C4-2B (cell line): ENCODE results near the gene NDOR1.

ENCODE experiments used
- H3K27ac ChIP-seq: fragments of 450-650 bp; 2 replicates; pipeline ENCODE4 v1.5.1; 2017
- ZFX ChIP-seq: fragments of 450-650 bp; IDR thresholded peaks from 2 replicates; pipeline ENCODE4 v1.6.1; 2017
- TF ChIP-seq, protein P1 (sequence below): fragments of 450-650 bp; conservative IDR thresholded peaks from 2 replicates; pipeline ENCODE4 v1.5.1; 2017; ENCODE audit warnings: mild to moderate bottlenecking

NDOR1 gene

DNA sequence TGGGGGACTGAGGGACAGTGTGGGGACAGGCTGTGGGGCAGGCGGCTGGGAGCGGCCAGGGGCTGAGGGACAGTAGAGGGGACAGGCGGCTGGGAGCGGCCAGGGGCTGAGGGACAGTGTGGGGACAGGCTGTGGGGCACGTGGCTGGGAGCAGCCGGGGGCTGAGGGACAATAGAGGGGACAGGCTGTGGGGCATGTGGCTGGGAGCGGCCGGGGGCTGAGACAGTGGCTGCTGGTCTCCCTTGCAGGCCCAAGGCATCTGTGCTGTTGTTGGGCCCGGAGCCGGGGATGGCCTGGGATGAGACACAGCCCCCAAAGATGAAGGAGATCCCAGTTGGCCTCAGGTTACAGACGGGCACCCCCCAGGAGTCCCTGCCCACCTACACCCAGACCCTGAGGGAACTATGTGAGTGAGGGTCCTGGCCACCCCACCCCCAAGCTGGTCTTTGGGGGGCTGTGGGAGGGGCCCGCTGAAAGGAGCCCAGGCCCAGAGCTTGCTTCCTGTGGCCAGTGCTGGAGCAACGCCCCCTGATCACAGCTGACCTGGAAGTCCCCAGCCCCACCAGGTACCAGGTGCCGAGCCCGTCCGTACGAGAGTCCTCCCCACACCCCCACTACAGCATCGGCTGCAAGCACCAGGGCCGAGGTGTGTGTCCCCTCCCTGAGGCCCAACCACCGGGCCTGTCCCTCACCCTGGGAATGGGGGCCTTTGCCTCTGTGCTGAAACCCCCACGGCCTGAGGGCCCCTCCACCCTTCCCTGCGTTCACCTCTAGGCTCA, 46.2 kb downstream of the NDOR1 start:
- no peak overlapping the region for H3K27ac ChIP-seq
- TF ChIP-seq ZFX, result no peak
- TF ChIP-seq, protein P1, sequence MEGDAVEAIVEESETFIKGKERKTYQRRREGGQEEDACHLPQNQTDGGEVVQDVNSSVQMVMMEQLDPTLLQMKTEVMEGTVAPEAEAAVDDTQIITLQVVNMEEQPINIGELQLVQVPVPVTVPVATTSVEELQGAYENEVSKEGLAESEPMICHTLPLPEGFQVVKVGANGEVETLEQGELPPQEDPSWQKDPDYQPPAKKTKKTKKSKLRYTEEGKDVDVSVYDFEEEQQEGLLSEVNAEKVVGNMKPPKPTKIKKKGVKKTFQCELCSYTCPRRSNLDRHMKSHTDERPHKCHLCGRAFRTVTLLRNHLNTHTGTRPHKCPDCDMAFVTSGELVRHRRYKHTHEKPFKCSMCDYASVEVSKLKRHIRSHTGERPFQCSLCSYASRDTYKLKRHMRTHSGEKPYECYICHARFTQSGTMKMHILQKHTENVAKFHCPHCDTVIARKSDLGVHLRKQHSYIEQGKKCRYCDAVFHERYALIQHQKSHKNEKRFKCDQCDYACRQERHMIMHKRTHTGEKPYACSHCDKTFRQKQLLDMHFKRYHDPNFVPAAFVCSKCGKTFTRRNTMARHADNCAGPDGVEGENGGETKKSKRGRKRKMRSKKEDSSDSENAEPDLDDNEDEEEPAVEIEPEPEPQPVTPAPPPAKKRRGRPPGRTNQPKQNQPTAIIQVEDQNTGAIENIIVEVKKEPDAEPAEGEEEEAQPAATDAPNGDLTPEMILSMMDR, result no peak

DNA sequence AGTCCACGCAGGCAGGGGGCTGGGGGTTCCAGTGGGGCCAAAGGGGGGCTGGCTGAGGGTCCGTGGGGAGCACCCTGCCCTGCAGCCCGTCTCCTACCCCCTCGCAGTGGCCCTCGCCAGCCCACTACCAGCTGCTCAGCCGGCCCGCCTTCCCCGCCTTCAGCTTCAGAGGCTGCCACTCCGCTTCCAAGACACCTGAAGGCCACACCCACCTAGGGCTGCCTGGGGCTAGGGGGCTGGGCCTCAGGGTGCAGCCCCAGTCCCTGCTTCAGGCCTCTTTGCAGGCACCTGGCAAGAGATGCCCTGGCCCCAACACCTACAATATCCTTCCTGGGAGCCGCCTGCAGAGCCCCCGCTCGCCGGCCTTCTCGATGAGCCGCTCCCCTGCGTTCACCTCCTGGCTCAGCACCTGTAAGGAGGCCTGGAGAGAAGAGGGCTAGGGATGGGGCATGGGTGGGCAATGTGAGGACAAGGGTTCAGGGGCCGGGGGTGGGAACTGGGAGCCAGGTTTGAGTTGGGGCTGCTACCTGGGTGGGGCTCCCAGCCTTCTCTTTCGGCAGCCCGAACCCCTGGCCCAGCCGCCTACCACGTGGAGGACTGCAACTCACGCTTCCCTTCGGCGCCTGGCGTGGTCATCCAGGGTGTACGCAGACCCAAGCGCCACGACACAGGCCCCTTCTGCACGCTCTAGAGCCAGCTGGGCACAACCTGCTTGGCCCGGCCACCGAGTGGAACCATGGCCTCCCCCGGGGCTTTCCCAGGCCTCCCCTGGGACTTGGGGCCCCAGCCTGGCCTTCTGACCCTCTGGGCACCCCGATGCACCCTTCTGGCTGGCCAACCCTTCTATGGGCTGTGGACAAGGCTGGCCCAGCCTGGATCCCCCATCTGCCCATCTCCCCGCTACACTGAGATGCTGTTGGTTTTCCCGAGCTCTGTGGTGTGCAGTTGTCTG, 47.3 kb downstream of the NDOR1 start:
- TF ChIP-seq ZFX, result no peak
- TF ChIP-seq, protein P1, result no peak
- no peak overlapping the region for H3K27ac ChIP-seq

DNA sequence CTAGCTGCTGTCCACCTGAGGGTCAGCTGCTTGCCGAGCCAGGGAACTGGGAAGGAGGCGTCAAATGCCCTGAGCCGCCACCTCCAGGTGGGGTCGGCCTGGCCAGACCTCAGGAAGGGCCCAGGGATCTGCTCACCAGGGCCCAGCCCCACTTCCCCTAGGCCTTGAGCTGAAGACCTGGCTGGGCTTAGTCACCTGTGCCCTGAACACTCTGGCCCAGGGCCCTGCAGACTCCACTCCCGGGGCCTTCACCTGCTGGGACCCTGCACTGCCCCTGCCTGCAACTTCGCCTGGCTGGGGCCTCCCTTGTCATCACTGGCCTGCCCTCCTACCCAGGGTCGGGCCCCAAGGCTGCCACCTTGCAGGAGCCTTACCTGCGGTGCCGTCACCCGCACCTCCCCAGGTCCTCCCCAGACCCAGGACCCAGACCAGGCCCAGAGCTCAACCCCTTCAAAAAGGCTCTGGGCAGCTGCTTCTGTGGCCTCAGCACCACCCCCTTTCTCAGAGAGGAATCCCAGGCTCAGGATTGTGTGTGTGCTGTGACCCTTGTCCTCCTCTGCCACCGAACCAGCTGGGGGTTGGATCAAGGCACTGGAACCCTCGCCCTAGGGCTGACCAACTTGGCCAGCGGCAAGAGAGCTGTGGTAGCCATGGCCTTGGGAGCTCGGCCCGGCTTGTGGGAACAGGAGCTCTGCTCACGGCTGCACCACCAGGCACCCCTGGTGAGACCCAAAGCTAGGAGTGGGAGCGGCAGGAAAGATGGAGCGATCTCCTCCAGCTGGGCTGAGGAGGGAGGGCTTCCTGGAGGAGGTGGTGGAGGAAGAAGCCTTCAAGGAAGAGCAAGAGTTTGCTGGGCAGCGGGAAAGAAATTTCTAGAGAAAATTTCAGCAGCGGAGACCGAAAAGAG, 48.5 kb downstream of the NDOR1 start:
- no peak for TF ChIP-seq ZFX
- TF ChIP-seq, protein P1, result no peak

GRCh38 chr9:137254624-137255447, 49.3 kb downstream of the NDOR1 start, which contains the start of gene NELFB:
Gene NELFB, plus strand, starts transcription at chr9:137255327.
- TF ChIP-seq, protein P1, result no peak
- no peak for TF ChIP-seq ZFX
- H3K27ac ChIP-seq, result peak within 1 kb of the TSS; percentile 90

More for the DNA sequence above, 48.5 kb downstream of the NDOR1 start:
- peak overlapping the region; percentile 90 for H3K27ac ChIP-seq

- TF ChIP-seq ZFX, result peak; percentile 82; the same call in 1 of the 2 replicates
- TF ChIP-seq, protein P1, result no peak
- H3K27ac ChIP-seq, result peak overlapping the region; percentile 90
These were observed 50.1 kb downstream of the NDOR1 start for GRCh38 chr9:137255448-137256114.

- TF ChIP-seq ZFX, result no peak
- TF ChIP-seq, protein P1, result no peak
- peak overlapping the region; percentile 90 for H3K27ac ChIP-seq
These were observed 50.9 kb downstream of the NDOR1 start for GRCh38 chr9:137256362-137256761.
